G401.6 (cell line): ENCODE measurements around the gene PHF21A.

Experiments used
- FAIRE-seq: peaks from 2 replicates; lab custom pipeline; 2012; peaks lifted over from hg19 to GRCh38; lab: Jason Lieb, UNC

The PHF21A gene

DNA sequence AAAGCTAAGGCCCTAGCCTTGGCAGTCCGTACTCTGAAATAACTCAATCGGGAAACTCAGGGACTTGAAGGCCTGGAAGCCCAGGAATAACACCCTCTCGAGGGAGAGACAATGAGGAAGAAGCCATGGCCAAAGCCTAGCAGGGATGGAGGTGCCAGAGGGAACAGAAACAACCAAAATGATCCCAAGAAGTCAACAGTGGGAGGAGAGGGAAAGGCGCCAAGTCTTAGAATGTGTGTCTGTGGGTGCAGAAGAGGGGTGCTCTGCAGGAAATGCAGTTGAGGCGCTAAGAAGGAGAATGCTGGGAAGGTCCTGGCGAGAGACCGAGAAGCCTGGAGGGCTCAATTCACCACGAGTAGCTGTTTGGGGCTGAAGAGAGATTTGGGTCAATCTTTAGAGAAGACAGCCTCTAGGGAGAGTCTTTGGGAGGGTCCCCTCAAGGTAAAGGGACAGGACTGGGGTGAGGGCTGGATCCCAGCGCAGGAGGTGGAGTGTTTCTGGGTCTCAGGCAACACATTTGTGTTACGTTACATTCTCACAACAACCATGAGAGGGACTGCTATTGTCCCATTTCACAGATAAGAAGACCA lies 236.6 kb downstream of the PHF21A start:
- FAIRE-seq: no peak
